NCI-H2171 (cell line): Measurements from ENCODE around the gene OR51E1.

Source experiments
- DNase-seq: peaks from one replicate; lab custom pipeline; 2025; lab: John Stamatoyannopoulos, UW

The OR51E1 gene

GRCh38 chr11:4643682-4644081 lies at the start of gene OR51E1:
Gene OR51E1, plus strand, starts transcription at chr11:4643982. Its CDS starts 8,545 bp downstream, at chr11:4652527.
- no peak for DNase-seq

DNA sequence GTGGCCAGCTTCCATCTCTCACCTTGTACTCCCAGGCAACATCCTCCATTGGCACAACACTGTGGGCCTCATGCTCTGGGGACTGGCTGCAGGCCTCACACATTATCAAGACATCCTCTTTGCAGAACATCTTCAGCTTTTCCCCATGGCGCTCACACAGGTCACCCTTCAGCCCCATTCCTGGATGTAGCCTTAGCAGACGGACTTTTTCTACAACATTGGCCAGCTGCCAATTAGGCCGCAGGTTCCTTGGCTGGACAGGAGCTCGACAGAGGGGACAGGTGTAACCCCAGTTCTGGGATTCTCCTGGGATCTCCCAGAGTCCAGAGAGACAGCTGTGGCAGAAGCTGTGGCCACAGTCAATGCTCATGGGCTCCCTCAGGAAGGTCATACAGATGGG lies 38.7 kb upstream of the OR51E1 start:
- DNase-seq, result no peak

DNA sequence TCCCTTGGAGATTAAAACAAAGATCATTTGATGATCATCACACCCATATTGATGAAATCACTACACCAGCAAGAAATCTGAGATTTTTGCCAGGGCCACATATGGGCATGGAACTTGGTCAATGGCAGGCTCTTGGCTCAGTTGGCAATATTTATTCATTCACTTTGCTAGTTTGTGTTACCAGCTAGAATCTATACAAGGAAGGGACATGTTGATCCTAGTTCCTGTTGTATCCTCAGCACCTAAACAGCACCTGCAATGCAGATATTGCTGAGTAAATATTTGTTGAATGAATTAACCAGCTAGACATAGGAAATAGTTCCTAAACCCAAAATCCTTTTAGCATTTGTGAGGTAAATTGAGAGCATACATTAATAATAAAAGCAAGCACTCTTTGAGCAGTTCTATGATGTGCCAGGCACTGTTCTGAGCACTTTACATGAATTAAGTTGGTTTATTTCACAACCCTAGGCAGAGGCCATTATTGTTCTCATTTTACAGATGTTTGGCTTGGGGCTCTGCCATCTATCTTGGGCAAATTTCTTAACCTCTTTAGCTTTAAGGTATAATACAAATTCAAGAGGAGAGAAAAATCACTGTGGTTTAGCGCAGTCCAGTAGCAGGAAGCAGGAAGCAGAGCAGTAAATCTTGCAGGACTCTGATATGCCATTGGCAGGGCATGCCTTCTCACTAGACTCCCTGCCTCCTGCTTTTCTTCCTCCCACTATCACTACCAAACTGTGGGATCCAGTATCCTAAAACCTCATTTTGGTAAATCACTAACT lies 37.4 kb upstream of the OR51E1 start:
- no peak for DNase-seq

GRCh38 chr11:4607096-4607495 lies 36.7 kb upstream of the OR51E1 start:
- DNase-seq, result no peak

DNA sequence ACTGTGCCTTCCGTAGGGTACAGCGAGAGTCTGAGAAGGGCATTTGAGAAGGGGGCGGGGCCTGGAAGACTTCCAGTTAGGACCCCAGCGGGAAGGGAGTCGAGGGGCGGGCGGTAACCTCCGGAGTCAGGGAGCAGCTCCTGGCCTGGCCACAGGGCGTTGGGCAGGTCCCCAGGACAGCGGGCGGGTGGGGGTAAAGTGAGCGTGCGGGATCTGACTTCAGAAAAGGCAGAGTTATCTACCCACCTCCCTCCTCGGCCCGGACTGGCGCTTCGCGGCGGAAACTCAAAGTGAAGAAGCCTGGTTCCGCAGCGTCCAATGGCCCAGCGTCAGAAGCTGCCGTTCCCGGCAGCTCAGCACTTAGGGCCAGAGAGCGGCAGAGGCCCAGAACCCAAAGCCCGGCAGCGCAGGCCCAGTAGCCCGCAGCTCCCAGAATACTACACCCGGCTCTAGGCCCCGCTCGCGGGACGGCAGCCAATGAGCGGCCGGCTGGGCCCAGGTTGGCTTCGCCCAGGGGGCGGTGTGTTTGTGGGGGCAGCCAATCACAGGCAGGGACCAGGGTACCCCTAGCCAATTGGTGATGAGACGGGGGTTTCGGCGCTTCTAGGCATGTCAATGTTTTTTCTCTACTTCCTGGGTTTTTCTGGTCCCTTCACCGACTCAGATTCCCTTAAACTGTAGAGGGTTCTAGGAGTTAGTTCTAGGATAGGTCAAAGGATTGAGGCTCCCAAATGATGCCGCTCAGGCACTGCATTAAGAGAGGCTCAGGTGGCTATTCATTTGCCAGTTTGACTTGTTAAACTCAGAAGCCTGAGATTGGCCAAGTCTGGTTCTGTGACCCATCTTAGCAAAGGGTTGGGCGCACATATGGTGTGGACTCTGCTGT lies 35.8 kb upstream of the OR51E1 start, which contains the start of gene TRIM68:
Gene TRIM68, minus strand, starts transcription at position 451 of the 886 bp plus-strand sequence. CDS start 2,727 bp downstream, outside the sequence.
- peak; percentile 66 for DNase-seq

GRCh38 chr11:4610258-4610935 lies 33.4 kb upstream of the OR51E1 start:
- no peak for DNase-seq

DNA sequence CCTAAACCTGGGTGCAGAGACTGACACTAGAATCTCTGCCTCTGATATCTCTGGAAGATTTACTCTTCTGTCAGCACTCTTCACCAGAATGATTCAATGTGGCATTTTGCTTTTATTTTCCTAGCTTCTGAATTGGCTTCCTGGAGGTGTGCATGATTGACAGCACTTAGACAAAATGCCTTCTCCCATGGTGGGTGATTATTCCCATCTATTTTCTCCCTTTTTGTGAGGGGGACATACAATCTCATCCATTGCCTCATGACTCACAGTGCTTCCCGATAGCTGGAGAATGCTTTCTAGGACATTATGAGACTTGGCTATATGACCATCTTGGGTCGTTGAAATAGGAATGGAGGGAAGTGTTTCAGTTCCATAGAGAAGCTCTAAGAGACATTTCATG lies 31.8 kb upstream of the OR51E1 start:
- no peak for DNase-seq

GRCh38 chr11:4615856-4616444 lies 27.8 kb upstream of the OR51E1 start:
- no peak for DNase-seq

DNA sequence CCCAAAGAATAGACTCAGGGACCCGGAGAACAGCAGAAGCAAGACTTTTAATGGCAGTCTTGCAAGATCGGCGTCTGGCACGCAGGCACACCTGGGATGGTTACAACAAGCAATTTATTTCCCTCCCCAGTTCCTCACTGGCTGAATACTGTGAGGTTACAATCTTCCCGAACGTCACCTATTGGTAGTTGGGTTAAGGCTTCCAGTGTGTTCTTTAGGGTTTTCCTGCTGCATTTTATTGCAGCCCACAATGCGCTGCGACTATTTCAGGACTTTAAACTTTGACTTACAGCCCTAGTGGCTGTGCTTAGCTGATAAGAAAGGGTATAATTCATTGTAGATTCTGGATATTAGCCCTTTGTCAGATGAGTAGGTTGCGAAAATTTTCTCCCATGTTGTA lies 24.3 kb upstream of the OR51E1 start:
- DNase-seq, result no peak

DNA sequence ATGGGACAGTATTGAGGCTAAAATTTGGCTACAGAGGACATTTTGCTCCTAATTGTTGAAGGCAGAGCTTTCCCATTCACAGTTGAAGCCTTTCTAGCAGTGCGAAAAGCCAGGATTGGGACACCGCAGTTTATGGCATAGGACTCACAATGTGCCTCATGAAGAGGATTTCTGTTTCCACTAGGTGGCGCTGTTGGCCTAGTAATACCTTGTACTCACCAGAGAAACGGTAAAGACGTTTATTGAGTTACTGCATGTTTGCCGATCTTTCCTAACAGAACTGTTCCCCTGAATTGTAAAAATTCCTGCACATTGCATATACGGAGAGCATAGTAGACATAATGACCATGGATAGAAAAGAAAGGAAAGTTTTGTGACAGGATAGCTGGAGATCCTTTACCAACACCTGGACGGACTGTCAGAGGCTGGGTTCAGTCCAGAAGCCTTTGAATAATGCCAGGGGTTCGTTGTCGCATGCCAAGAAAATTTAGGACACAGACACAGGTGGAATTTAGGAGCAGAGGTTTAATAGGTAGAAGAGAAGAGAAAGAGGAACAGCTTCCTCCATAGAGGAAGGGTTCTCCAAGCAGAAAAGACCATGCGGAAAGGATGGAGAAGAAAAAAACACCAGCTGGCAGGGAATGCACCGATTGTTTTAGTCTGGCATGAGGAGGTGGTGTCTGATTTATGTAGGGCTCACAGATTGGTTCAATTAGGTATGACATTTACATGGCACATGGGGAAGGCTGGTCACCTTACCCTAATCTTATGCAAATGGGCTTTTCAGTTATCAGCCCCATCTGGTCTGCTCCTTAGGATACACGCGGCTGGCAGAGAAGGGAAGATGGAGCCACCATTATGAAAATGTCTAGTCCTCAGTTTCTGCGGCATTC lies 17.3 kb upstream of the OR51E1 start:
- DNase-seq, result peak; percentile 34

DNA sequence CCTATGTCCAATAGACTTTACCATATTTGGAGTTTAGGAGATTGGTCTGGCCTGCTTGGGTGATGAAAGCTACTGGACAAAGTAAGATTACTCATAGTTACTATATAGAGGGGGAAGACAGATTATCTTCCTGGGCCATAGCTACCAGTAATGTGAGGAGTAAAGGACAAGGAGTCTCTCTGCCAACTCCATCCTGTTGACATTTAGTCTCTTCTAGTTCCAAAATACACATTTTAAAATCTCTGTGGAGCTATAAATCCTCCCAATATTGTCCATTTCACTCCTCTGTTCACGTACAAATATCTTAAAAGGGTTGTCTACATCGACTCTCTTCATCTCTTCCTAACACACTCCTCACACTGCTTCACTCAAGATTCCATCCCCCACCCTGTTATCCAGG lies 7.6 kb upstream of the OR51E1 start:
- no peak for DNase-seq

GRCh38 chr11:4636962-4637661 lies 6.7 kb upstream of the OR51E1 start, which contains the start of gene OR51D1:
Gene OR51D1, plus strand, starts transcription at chr11:4637477. Its CDS starts 2,314 bp downstream, at chr11:4639791.
- DNase-seq, result no peak

DNA sequence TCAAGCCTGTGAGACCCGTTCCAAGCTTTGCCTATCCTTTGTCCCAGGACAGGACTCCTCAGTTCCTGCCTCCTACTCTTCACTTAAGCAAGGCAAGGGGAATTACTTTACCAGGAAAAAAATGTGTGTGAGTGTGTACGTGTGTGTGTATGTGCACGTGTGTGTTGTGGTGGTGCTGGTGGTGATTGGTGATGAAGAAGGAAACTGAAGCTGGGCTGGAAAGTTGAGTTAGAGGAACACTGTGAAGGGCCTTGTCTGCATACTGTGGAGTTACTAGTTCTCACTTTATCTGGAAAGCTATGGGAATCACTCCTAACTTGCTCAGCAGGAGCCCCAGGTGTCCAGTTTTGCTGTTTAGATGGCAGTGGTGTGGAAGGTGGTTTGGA lies 6.1 kb upstream of the OR51E1 start:
- no peak for DNase-seq

GRCh38 chr11:4639931-4640330 lies 3.9 kb upstream of the OR51E1 start:
- DNase-seq, result no peak

- DNase-seq, result no peak
Measured at GRCh38 chr11:4641501-4641900, 2.3 kb upstream of the OR51E1 start.

DNA sequence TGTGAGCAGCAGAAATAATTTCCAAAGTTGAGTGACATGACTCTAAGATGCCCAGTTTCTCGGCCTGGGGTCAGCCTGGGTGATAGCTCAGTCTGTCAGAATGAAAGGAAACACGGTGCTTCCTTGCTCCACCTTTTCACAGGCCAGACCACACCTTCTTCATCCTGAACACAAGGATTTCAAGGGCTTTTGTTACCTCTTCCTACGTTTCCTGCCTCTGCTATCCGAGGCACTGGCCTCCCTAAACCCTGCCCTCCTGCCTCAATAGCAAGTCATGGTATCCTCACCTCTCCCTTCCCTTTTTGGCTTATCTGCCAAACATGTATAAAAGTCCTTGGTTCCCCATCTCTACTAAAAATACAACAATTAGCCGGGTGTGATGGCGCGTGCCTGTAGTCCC lies 1.7 kb upstream of the OR51E1 start:
- no peak for DNase-seq

DNA sequence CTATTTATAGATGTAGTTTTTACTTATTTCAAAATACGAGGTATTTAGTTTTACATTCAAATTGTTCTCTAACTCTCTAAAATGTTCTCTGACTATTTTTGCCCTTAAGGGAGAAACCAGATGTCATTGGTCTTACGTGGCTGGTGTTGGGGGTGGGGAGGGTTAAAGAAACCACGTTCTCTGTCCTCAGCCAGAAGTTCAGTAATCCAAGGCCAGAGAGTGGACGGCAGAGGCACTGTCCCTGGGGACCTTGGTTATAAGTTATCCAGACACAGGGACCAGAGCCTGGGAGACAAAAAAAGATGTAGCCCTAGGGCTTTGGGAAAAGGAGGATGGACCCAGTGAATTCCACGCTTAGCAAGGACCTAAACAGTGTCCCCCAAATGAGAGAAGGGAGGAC lies 706 bp upstream of the OR51E1 start:
- no peak for DNase-seq

GRCh38 chr11:4644233-4644632 lies 451 bp downstream of the OR51E1 start:
- no peak for DNase-seq

DNA sequence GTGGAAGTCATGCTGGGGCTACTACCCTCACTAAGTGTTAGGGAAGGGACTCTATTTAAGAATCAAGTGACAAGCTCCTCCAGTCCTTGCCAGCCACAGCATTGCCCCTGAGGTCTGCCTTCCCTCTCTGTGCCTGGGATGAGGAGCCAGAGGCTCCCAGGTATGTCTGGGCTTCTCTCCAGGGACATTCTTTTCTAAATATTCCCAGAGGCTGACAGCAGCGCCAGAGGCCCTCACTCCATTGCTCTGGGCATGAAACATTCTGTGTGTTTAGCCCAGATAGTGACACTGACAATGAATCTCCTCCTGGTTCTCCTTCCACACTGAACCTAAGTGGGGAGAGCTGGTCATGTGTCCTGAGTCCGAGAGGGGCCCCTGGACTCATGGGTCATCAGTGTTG lies 2.2 kb downstream of the OR51E1 start:
- no peak for DNase-seq

DNA sequence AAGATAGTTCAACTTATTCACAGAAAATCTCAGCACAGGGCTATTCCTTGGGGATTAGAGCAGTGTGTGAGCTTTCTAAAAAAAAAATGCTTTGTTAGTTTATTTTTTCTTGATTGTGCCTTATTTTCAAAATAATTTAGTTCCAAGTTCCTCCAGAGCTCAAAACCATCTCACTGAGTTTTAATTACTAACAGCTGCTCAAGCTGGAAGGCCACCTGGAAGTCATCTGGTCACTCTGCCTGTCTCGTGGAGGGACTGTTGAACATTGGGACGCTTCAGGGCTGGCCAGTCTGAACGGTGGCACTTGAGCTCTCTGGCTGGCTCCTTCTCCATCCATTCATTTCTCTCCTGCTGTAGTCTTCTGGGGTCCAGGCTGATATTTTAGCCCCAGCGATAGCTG lies 4.0 kb downstream of the OR51E1 start:
- DNase-seq, result no peak
